Activated naive CD8-positive, alpha-beta T cell treated with anti-CD3 and anti-CD28 coated beads, Interleukin-2, amount 50 U/mL, for 16 hours (primary cell): ENCODE measurements around the gene TAB2.
"Not testable (repeated sequence)": the region's sequence is repeated elsewhere in the genome, so short reads cannot be mapped to it uniquely, and the experiment has no call there.

Experiments
- DNase-seq: peaks from one replicate; pipeline ENCODE4 v3.0.0-alpha.2; 2020; ENCODE audit warnings: low read depth, low spot score

The TAB2 gene

DNA sequence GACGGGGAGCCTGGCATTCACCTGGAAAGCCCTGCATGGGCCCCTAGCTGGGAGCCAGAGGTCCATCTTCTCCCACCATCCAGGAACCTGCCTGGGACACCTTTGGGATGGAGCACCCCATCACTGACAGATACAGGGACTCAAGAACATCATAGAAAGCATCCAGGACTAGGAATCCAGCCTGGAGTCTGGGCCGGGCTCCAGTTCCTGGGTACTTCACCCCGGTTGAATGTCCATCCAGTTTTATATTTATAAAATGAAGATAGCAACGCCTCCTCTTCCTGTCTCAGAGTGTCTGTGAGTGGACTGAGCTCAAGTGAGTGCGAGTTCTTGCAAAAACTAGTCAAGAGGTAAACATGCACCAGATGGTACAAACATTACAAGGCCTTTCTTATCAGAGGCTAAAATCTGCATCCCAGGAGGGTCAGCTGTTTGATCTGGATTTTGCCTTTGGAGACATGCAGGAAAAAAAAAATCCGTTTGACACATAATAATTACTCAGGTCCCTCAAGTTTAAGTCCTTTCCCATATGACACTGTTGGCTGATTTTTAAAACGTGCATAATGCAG, 139.9 kb downstream of the TAB2 start:
- no peak for DNase-seq

DNA sequence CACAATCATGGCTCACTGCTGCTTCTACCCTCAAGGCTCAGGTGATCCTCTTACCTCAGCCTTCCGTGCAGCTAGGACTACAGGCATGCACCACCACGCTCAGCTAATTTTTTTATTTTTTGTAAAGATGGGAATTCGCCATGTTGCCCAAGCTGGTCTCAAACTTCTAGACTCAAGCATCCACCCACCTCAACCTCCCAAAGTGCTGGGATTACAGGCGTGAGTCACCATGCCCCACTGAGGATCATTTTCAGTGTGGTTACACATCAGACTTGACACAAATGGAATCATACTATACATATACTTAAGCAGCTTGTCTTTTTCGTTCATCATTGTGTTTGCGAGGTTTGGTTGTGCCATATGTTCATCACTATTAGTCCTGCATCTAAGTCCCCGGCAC, 140.7 kb downstream of the TAB2 start:
- no peak for DNase-seq

DNA sequence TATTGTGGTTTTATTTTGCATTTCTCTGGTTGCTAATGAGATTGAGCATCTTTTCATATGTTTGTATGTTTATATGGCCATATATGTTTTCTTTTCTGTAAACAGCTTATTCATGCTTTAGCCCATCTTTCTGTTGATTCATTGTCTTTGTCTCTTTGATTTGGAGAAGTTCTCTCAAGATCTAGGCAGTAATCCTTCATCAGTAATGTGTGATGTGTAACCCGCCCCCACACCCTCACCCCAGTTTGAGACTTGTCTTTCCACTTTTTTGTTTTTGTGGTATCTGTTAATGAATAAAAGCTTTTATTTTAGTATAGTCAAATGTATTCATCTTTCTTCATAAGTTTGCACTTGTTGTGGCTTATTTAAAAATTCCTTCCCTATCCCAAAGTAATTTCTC, 141.3 kb downstream of the TAB2 start:
- no peak for DNase-seq

DNA sequence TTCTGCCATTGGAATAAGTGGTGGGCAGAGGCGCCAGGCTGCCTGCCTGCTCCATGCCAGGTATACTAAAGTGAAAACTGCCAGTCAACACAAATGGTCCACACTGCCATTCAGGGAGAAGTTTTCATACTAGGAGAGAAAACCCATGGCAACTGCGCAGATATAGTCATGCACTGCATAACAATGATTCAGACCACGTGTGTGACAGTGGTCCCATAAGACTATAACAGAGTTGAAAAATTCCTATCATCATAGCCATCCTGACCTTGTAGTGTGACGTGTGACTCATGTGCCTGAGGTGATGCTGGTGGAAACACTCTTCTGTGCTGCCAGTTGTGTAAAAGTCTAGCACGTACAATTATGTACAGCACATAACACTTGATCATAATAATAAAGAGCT, 142.2 kb downstream of the TAB2 start:
- no peak for DNase-seq

DNA sequence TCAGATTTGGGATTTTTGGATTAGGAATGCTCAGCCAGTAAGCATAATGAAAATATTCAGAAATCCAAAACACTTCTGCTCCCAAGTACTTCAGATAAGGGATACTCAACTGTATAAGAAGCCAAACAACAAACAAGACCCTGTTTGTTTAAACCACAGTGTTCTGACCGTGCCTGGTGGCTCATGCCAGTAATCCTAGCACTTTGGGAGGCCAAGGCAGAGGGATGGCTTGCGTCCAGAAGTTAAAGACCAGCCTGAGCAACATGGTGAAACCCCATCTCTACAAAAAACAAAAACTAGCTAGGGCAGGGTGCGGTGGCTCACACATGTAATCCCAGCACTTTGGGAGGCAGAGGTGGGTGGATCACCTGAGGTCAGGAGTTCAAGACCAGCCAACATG, 142.7 kb downstream of the TAB2 start:
- not testable (repeated sequence) for DNase-seq
